ENCODE measurements around the gene SPC25.

GRCh38 chr2:168896783-168897182, 6.6 kb upstream of the SPC25 start:
- TF ChIP-seq CTCF (IDR thresholded peaks at IDR 0.05) (no peak), POLR2A (IDR thresholded peaks at IDR 0.05) (no peak)
